ENCODE data around the gene PPP2R5B. TPM values are rescaled to one million over a fixed set of nuclear protein-coding genes. Genes with fewer than 3 reads are reported as not detected.

PPP2R5B gene
- total RNA-seq, 2 experiments from 2014 or later, result 8.6 to 16.2 TPM

DNA sequence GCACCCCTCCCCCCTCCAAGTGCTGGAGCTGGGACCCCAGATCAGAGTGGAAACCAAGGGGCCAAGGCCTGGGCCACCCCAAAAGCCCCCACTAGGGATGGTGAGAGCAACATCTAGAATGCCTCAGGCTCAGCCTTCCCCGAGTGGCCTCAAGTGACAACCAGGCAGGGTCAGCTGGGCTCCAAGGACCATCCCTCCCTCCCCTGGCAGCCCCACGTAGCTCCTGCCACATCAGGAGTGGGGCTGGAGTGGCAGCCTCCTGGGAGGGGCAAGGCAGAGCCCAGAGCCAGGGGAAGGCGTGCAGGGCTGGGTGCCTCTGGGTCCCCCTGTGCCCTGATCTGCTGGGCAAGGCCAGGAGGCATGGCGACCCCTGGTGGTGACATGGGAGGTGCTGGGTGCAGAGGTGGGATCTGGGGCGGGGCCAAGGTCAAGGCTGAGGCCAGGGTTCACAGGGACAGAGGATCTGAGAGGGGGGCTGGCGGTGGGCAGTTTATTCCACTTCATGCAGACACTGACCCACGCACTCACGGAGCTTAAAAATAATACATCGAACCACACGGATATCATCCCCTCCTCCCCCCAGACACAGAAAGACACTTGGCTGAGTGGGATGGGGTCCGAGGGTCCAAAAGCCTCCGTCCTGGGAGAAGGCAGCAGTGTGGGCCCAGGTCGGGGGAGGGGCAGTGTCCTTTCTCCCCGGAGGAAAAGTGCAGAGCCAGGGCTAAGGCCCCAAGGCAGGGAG, 30.2 kb upstream of the PPP2R5B start:
- Histone ChIP-seq H3K9me3 (ENCODE audit: low read length) (no peaks in the 10 kb centered on the region), H3K4me2 (ENCODE audit: low read length) (no peak overlapping the region), H4K20me1 (ENCODE audit: insufficient read depth, low read length) (no peaks in the 10 kb centered on the region), H3K9me2 (ENCODE audit: insufficient read depth, low read length) (no peaks in the 10 kb centered on the region), H3K4me3 (ENCODE audit: low read depth, low read length, poor library complexity, severe bottlenecking) (no peak overlapping the region), H2AFZ (ENCODE audit: low read length) (no peak overlapping the region), H3K4me1 (ENCODE audit: insufficient read depth, low read length, poor library complexity, severe bottlenecking) (peaks cover 7% of the 10 kb centered on the region), H3K36me3 (ENCODE audit: insufficient read depth, low read length) (peaks cover 8% of the 10 kb centered on the region; the same call in 1 of the 2 replicates), H3K27ac (ENCODE audit: low read depth, low read length, poor library complexity, severe bottlenecking) (no peak overlapping the region), H3K79me2 (ENCODE audit: insufficient read depth, low read depth, low read length) (no peaks in the 10 kb centered on the region)
- ChIA-PET CTCF (ENCODE audit: unreplicated experiment) (interaction anchor here (1.0 to 1.3 kb wide), 2 partner anchors 45 to 46 kb away, joined by 5 read pairs; no protein-coding TSS in a partner anchor), POLR2A (interaction anchor here (1.3 kb wide), 1 partner anchor 46 kb away, joined by 7 read pairs; no protein-coding TSS in a partner anchor)
- TF ChIP-seq EZH2phosphoT487 (IDR thresholded peaks at IDR 0.05; ENCODE audit: borderline replicate concordance, low read depth, low read length), result no peak
- TF ChIP-seq, protein P1, sequence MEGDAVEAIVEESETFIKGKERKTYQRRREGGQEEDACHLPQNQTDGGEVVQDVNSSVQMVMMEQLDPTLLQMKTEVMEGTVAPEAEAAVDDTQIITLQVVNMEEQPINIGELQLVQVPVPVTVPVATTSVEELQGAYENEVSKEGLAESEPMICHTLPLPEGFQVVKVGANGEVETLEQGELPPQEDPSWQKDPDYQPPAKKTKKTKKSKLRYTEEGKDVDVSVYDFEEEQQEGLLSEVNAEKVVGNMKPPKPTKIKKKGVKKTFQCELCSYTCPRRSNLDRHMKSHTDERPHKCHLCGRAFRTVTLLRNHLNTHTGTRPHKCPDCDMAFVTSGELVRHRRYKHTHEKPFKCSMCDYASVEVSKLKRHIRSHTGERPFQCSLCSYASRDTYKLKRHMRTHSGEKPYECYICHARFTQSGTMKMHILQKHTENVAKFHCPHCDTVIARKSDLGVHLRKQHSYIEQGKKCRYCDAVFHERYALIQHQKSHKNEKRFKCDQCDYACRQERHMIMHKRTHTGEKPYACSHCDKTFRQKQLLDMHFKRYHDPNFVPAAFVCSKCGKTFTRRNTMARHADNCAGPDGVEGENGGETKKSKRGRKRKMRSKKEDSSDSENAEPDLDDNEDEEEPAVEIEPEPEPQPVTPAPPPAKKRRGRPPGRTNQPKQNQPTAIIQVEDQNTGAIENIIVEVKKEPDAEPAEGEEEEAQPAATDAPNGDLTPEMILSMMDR (conservative IDR thresholded peaks at IDR 0.05; ENCODE audit: low read length), result peak; percentile 94
- intact Hi-C loops (cut with micrococcal nuclease; ENCODE audit: unreplicated experiment), result loop anchor here (1.0 to 5.0 kb wide), 2 partner anchors 47 to 107 kb away; no protein-coding TSS in a partner anchor
- DNase-seq (ENCODE audit: low spot score), result peak; percentile 90
- no TSS peak for BruUV-seq (replicated peaks)

DNA sequence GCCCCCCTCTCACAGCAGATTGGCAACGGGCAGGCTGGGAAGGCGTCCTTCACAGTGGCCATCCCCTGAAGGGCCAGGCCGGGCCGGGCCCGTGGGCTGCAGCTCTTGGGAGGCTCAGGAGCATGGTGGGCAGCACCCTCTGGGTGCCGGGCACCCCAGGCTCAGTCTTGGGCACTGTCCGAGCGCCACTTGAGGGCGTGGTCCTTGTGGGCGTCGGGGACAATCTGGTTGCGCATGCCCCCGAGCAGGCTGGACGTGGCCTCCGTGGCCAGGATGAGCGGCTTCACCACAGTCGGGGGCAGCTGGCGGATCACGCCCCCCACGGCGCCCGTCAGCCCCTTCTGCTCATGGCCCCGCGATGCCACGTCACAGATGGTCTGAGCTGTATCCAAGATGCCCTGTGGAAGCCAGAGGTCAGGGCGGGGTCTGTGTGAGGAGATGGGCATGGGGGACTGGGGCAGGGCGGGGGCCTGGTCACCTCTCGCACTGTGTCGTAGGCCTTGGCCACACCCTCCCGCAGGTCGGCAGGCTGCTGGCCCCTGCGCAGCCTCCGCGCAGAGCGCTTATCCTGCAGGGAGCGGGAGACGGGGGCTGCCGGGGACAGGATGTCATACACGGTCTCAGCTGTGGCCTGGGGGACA, 29.6 kb upstream of the PPP2R5B start:
- CTCF ChIA-PET (ENCODE audit: unreplicated experiment), result interaction anchor here (1.3 kb wide), 1 partner anchor 45 kb away, joined by 5 read pairs; no protein-coding TSS in a partner anchor
- intact Hi-C loops (cut with micrococcal nuclease; ENCODE audit: unreplicated experiment), result loop anchor here (1.0 to 5.0 kb wide), 2 partner anchors 48 to 108 kb away; no protein-coding TSS in a partner anchor
- Histone ChIP-seq H3K27ac (ENCODE audit: low read depth, low read length, poor library complexity, severe bottlenecking) (no peak overlapping the region), H3K4me2 (ENCODE audit: low read length) (no peak overlapping the region), H3K4me1 (ENCODE audit: insufficient read depth, low read length, poor library complexity, severe bottlenecking) (peaks cover 11% of the 10 kb centered on the region), H3K9me2 (ENCODE audit: insufficient read depth, low read length) (no peaks in the 10 kb centered on the region), H3K9me3 (ENCODE audit: low read length) (no peaks in the 10 kb centered on the region), H4K20me1 (ENCODE audit: insufficient read depth, low read length) (no peaks in the 10 kb centered on the region), H2AFZ (ENCODE audit: low read length) (no peak overlapping the region), H3K4me3 (ENCODE audit: low read depth, low read length, poor library complexity, severe bottlenecking) (no peak overlapping the region), H3K79me2 (ENCODE audit: insufficient read depth, low read depth, low read length) (no peaks in the 10 kb centered on the region), H3K36me3 (ENCODE audit: insufficient read depth, low read length) (peaks cover 8% of the 10 kb centered on the region; the same call in 1 of the 2 replicates)
- POLR2A ChIA-PET, result no interaction called here
- no peak for DNase-seq (ENCODE audit: low spot score)
- TF ChIP-seq, protein P1 (conservative IDR thresholded peaks at IDR 0.05; ENCODE audit: low read length), result no peak
- no peak for TF ChIP-seq EZH2phosphoT487 (IDR thresholded peaks at IDR 0.05; ENCODE audit: borderline replicate concordance, low read depth, low read length)
- BruUV-seq (replicated peaks), result no TSS peak

All from OCI-LY7 (cell line).